HepG2 (cell line): ENCODE measurements around the gene ZNF446.

Source experiments
- CAMTA2 ChIP-seq: sonication (generic); formaldehyde crosslinking; IDR thresholded peaks from 2 replicates; pipeline ENCODE4 v1.4.0; 2020; ENCODE audit warnings: mild to moderate bottlenecking, missing genetic modification reagents, borderline replicate concordance
- CEBPZ ChIP-seq: IDR thresholded peaks from 2 replicates; pipeline ENCODE4 v1.6.1; 2012; ENCODE audit warnings: low read length, improper control_type of control experiment
- GTF2F1 ChIP-seq: fragments of 150-350 bp; IDR thresholded peaks from 2 replicates; pipeline ENCODE4 v1.6.1; 2014; ENCODE audit warnings: low read length
- HOMEZ ChIP-seq: IDR thresholded peaks from 2 replicates; pipeline ENCODE4 v1.6.1; 2016; ENCODE audit warnings: low read depth
- HOXA5 ChIP-seq: sonication (generic); formaldehyde crosslinking; IDR thresholded peaks from 2 replicates; pipeline ENCODE4 v1.4.0; 2020; ENCODE audit warnings: missing genetic modification reagents
- THAP9 ChIP-seq: sonication (generic); formaldehyde crosslinking; IDR thresholded peaks from 2 replicates; pipeline ENCODE4; 2020; ENCODE audit warnings: missing genetic modification reagents, mild to moderate bottlenecking, borderline replicate concordance
- ZBTB49 ChIP-seq: sonication (generic); formaldehyde crosslinking; IDR thresholded peaks from 2 replicates; pipeline ENCODE4 v1.4.0; 2020; ENCODE audit warnings: missing genetic modification reagents, borderline replicate concordance
- ZZZ3 ChIP-seq: sonication (generic); formaldehyde crosslinking; IDR thresholded peaks from 2 replicates; pipeline ENCODE4 v1.4.0; 2020; ENCODE audit warnings: missing genetic modification reagents, mild to moderate bottlenecking, borderline replicate concordance

- TF ChIP-seq ZBTB49 (CRISPR knock-in tag): no peak
- TF ChIP-seq CEBPZ: no peak
- no peak for TF ChIP-seq GTF2F1
- TF ChIP-seq ZZZ3 (CRISPR knock-in tag): no peak
- TF ChIP-seq THAP9 (CRISPR knock-in tag): no peak
- TF ChIP-seq CAMTA2 (CRISPR knock-in tag): no peak
- TF ChIP-seq HOMEZ (CRISPR knock-in tag): no peak
- no peak for TF ChIP-seq HOXA5 (CRISPR knock-in tag)
Observed at GRCh38 chr19:58450856-58451357, 25.2 kb upstream of the ZNF446 start.
